ENCODE results near the gene FGFBP3.

The FGFBP3 gene

GRCh38 chr10:91909117-91909677, at the start of gene FGFBP3:
Gene FGFBP3 (minus strand): TSS chr10:91909486. CDS start chr10:91908969, 517 bp downstream.
- no peak for DNase-seq (ENCODE audit: low read depth)

GRCh38 chr10:91957091-91957490, 47.8 kb upstream of the FGFBP3 start:
- no peak for DNase-seq (ENCODE audit: low read depth)

- no peak for DNase-seq (ENCODE audit: low read depth)
Measured at GRCh38 chr10:91955114-91955513, 45.8 kb upstream of the FGFBP3 start.

GRCh38 chr10:91953600-91954160, 44.4 kb upstream of the FGFBP3 start:
- DNase-seq (ENCODE audit: low read depth), result no peak

GRCh38 chr10:91944880-91945630, 35.8 kb upstream of the FGFBP3 start:
- no peak for DNase-seq (ENCODE audit: low read depth)

GRCh38 chr10:91941426-91941825, 32.1 kb upstream of the FGFBP3 start:
- no peak for DNase-seq (ENCODE audit: low read depth)

GRCh38 chr10:91939653-91940052, 30.4 kb upstream of the FGFBP3 start:
- no peak for DNase-seq (ENCODE audit: low read depth)

GRCh38 chr10:91935886-91936285, 26.6 kb upstream of the FGFBP3 start:
- DNase-seq (ENCODE audit: low read depth), result no peak

GRCh38 chr10:91932737-91933136, 23.5 kb upstream of the FGFBP3 start:
- DNase-seq (ENCODE audit: low read depth), result no peak

GRCh38 chr10:91931526-91932190, 22.4 kb upstream of the FGFBP3 start:
- DNase-seq (ENCODE audit: low read depth), result no peak

GRCh38 chr10:91930939-91931338, 21.7 kb upstream of the FGFBP3 start:
- DNase-seq (ENCODE audit: low read depth), result no peak

GRCh38 chr10:91925022-91925320, 15.7 kb upstream of the FGFBP3 start:
- DNase-seq (ENCODE audit: low read depth), result no peak

- DNase-seq (ENCODE audit: low read depth), result no peak
Measured at GRCh38 chr10:91924212-91925021, 15.1 kb upstream of the FGFBP3 start.

- peak; percentile 85 for DNase-seq (ENCODE audit: low read depth)
Measured at GRCh38 chr10:91923371-91924211, 14.3 kb upstream of the FGFBP3 start, which contains the start of gene BTAF1. Gene BTAF1 (plus strand): TSS chr10:91923770. CDS start chr10:91924077, 307 bp downstream.

GRCh38 chr10:91919651-91920050, 10.4 kb upstream of the FGFBP3 start:
- DNase-seq (ENCODE audit: low read depth), result no peak

- no peak for DNase-seq (ENCODE audit: low read depth)
Measured at GRCh38 chr10:91910467-91910866, 1.2 kb upstream of the FGFBP3 start.

- peak; percentile 59 for DNase-seq (ENCODE audit: low read depth)
Measured at GRCh38 chr10:91908337-91909116, 759 bp downstream of the FGFBP3 start.

- DNase-seq (ENCODE audit: low read depth), result no peak
Measured at GRCh38 chr10:91907914-91908336, 1.4 kb downstream of the FGFBP3 start.

- no peak for DNase-seq (ENCODE audit: low read depth)
Measured at GRCh38 chr10:91907033-91907594, 2.2 kb downstream of the FGFBP3 start.
